Coronary artery (tissue), 2 donors: ENCODE results near the gene CAPZA2.

Experiments
- DNase-seq: peaks from one replicate; pipeline ENCODE4 v3.0.0-alpha.2; 2017; ENCODE audit warnings: low spot score
- H3K27ac ChIP-seq, 2 donors: fragments of 200-600 bp; sonication (generic); one replicate each; pipeline ENCODE4 v1.5.1; 2016 to 2019
- H3K4me3 ChIP-seq: fragments of 200-600 bp; sonication (generic); 2 replicates; pipeline ENCODE4 v1.5.1; 2016; ENCODE audit warnings: mild to moderate bottlenecking, moderate library complexity
- CTCF ChIP-seq: fragments of 200-600 bp; sonication (generic); IDR thresholded peaks from one replicate; pipeline ENCODE4 v1.5.1; 2019; ENCODE audit warnings: antibody characterized with exemption

CAPZA2 gene

GRCh38 chr7:116910383-116910782, 48.0 kb downstream of the CAPZA2 start:
- no peak overlapping the region for H3K27ac ChIP-seq
- no peak for DNase-seq
- no peak for TF ChIP-seq CTCF

GRCh38 chr7:116911801-116912200, 49.4 kb downstream of the CAPZA2 start:
- TF ChIP-seq CTCF: no peak
- Histone ChIP-seq H3K4me3 (no peak overlapping the region), H3K27ac (no peak overlapping the region)
- DNase-seq: no peak

More at GRCh38 chr7:116910383-116910782, 48.0 kb downstream of the CAPZA2 start:
- no peak overlapping the region for H3K4me3 ChIP-seq

GRCh38 chr7:116912269-116912909, 50.0 kb downstream of the CAPZA2 start:
- TF ChIP-seq CTCF: no peak
- no peak for DNase-seq
- no peak overlapping the region for H3K4me3 ChIP-seq
- H3K27ac ChIP-seq: no peak overlapping the region

GRCh38 chr7:116918704-116919103, 56.3 kb downstream of the CAPZA2 start:
- Histone ChIP-seq H3K27ac (no peak overlapping the region), H3K4me3 (no peak overlapping the region)
- DNase-seq: no peak
- no peak for TF ChIP-seq CTCF

GRCh38 chr7:116920359-116920758, 58.0 kb downstream of the CAPZA2 start:
- DNase-seq: no peak
- Histone ChIP-seq H3K4me3 (no peak overlapping the region), H3K27ac (no peak overlapping the region)
- no peak for TF ChIP-seq CTCF

GRCh38 chr7:116922545-116922944, 60.2 kb downstream of the CAPZA2 start:
- H3K27ac ChIP-seq: no peak overlapping the region
- H3K4me3 ChIP-seq: no peak overlapping the region
- no peak for TF ChIP-seq CTCF
- no peak for DNase-seq

- TF ChIP-seq CTCF: no peak
- Histone ChIP-seq H3K4me3 (no peak overlapping the region), H3K27ac (no peak overlapping the region)
- no peak for DNase-seq
Observed at GRCh38 chr7:116924741-116925140, 62.4 kb downstream of the CAPZA2 start.
